Cardiac fibroblast (primary cell): ENCODE data around the gene ARNT2.

Source experiments
- DNase-seq, 2 donors: peaks; one replicate each; pipeline versions ENCODE4 v3.0.0 to v3.0.0-alpha.2; 2010; ENCODE audit warnings: low read depth in 2 of 2
- H3K4me3 ChIP-seq, 2 donors: replicated peaks in 1 of 2; 1 replicate in 1 of 2; 2 replicates in 1 of 2; pipeline ENCODE4 v1.5.1; 2011; ENCODE audit warnings: low read depth in 2 of 2, low read length in 2 of 2, mild to moderate bottlenecking in 2 of 2, moderate library complexity in 1 of 2
- TF ChIP-seq, protein P1 (sequence below): IDR thresholded peaks from one replicate; pipeline ENCODE4 v1.5.1; 2011; ENCODE audit warnings: low read depth, mild to moderate bottlenecking, low read length, inconsistent platforms

ARNT2 gene

DNA sequence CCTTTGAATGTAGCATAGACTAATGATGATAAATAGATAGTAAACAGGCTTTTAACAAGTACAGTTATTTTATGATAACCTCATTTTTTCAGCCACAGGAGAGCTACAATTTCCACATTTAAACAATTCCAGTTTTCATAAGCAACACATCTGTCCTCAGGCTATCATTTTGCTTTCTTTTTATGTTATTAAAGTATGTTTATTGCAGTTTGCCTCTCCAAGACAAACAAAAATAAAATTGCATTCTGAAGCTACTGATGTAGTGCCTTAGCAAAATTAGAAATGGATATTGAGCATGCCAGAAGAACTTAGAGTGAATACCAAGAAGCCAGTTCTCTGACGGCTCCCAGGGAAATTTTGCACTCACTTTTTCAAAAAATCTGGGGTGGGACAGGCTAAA, 150.4 kb downstream of the ARNT2 start:
- H3K4me3 ChIP-seq = no peak overlapping the region
- no peak for DNase-seq
- TF ChIP-seq, protein P1, sequence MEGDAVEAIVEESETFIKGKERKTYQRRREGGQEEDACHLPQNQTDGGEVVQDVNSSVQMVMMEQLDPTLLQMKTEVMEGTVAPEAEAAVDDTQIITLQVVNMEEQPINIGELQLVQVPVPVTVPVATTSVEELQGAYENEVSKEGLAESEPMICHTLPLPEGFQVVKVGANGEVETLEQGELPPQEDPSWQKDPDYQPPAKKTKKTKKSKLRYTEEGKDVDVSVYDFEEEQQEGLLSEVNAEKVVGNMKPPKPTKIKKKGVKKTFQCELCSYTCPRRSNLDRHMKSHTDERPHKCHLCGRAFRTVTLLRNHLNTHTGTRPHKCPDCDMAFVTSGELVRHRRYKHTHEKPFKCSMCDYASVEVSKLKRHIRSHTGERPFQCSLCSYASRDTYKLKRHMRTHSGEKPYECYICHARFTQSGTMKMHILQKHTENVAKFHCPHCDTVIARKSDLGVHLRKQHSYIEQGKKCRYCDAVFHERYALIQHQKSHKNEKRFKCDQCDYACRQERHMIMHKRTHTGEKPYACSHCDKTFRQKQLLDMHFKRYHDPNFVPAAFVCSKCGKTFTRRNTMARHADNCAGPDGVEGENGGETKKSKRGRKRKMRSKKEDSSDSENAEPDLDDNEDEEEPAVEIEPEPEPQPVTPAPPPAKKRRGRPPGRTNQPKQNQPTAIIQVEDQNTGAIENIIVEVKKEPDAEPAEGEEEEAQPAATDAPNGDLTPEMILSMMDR = no peak

GRCh38 chr15:80556694-80557367, 152.6 kb downstream of the ARNT2 start:
- TF ChIP-seq, protein P1 = no peak
- H3K4me3 ChIP-seq = no peak overlapping the region
- peak in 1 of 2 donors; percentile 36 for DNase-seq

GRCh38 chr15:80557441-80558234, 153.5 kb downstream of the ARNT2 start:
- no peak overlapping the region for H3K4me3 ChIP-seq
- DNase-seq = no peak
- TF ChIP-seq, protein P1 = no peak

- no peak overlapping the region for H3K4me3 ChIP-seq
- TF ChIP-seq, protein P1 = no peak
- DNase-seq = no peak
Measured at GRCh38 chr15:80558631-80559319, 154.6 kb downstream of the ARNT2 start.

DNA sequence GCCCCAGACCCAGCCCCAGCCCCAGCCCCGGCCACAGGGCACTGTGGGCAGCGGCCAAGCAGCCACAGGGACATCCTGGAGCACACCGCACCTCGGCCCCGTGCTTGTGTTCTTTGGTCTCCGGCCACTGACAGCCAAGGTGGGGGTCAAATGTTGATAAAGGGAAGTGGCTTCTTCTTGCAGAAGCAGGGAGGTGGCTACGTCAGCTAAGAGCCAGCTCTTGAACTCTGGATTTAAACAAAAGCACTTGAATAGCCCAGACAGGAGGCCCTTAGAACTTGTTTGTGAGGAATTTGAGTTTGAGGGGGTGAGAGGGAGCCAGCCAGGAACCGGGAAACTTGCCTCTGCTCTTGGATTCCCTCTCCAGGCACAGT, 155.1 kb downstream of the ARNT2 start:
- TF ChIP-seq, protein P1 = no peak
- DNase-seq = no peak
- no peak overlapping the region for H3K4me3 ChIP-seq

DNA sequence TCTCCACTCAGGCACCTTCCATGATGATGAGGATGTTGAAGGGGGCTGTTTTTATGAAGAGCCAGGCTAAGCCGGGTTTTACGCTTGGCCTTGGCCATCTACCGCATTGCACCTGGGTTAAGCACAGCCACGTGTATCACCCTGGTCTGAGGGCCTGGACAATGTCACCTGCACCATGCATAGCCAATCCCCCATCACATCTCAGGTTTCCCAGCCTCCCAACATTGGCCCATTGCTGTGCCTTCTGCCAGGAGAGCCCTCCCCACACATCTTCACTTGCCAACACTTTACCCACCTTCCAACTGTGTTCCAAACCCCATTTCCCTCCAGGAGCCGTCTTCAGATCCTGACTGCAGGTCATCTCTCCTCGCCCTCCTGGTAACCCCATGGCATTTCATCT, 155.6 kb downstream of the ARNT2 start:
- DNase-seq = no peak
- H3K4me3 ChIP-seq = no peak overlapping the region
- TF ChIP-seq, protein P1 = no peak
